LNCaP clone FGC (cell line): ENCODE results near the gene CPB2.

ENCODE experiments used
- DNase-seq: peaks from one replicate; pipeline ENCODE4 v3.0.0-alpha.2; 2011; ENCODE audit warnings: low read depth
- H3K4me3 ChIP-seq: 2 replicates; pipeline ENCODE4 v1.5.1; 2011; ENCODE audit warnings: mild to moderate bottlenecking, low read depth, low read length, control low read depth
- TF ChIP-seq, protein P1 (sequence below): IDR thresholded peaks from 2 replicates; pipeline ENCODE4 v1.5.1; 2012; ENCODE audit warnings: mild to moderate bottlenecking; ENCODE audit not compliant: control insufficient read depth, insufficient read depth; ENCODE audit errors: extremely low read depth

CPB2 gene

GRCh38 chr13:46121597-46122163, 16.8 kb upstream of the CPB2 start:
- TF ChIP-seq, protein P1, sequence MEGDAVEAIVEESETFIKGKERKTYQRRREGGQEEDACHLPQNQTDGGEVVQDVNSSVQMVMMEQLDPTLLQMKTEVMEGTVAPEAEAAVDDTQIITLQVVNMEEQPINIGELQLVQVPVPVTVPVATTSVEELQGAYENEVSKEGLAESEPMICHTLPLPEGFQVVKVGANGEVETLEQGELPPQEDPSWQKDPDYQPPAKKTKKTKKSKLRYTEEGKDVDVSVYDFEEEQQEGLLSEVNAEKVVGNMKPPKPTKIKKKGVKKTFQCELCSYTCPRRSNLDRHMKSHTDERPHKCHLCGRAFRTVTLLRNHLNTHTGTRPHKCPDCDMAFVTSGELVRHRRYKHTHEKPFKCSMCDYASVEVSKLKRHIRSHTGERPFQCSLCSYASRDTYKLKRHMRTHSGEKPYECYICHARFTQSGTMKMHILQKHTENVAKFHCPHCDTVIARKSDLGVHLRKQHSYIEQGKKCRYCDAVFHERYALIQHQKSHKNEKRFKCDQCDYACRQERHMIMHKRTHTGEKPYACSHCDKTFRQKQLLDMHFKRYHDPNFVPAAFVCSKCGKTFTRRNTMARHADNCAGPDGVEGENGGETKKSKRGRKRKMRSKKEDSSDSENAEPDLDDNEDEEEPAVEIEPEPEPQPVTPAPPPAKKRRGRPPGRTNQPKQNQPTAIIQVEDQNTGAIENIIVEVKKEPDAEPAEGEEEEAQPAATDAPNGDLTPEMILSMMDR: no peak
- no peak overlapping the region for H3K4me3 ChIP-seq
- DNase-seq: no peak

DNA sequence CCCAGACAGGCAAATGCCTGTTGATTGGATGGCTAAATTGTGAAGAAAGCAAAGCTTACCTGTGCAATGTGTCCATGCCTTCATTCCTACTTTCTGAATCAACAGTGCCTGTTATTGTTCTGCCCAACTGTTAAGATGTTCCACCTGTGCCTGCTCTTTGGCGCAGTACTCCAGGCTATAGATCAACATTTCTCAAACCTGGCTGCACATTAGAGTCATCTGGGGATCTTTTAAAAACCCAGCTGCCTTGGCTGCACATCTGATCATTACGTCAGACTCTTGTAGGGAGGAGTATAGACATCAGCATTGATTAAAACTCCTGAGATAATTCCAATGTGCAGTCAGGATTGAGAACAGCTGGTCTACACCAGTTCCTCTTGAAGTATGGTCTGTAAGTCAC, 16.2 kb upstream of the CPB2 start:
- TF ChIP-seq, protein P1: no peak
- DNase-seq: no peak

DNA sequence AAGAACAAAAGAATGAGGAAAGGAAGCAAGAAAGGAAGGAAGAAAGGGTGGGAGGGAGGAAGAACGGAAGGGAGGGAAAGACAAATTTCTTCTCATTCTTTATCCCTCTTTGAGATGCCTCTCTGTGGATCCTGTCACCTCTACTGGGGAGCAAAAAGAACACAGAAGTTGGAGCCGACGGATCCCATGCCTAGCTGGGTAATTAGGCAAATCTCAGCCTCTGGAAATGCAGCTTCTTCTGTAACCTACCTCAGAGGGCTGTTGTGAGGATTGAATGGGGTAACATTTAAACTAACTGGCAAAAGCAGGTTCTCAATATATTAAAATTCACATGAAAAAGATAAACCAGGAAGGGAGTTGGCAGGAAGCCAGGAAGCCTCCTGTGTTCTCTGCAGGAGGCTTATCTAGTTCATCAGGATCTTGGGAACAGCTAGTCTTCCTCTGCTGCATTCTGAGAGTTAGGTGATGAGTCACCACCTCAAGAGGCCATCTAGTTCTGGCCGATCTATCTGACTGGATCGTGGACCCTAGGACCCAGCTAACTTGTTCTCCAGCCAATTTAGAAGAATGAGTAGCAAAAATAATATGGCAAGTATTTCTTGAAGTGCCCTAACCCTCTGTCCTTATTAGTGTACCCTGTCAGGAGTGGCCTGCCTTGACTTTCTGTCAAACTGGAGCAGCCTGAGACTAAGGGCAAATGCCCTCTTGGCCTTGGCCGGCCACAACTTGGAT, 15.2 kb upstream of the CPB2 start:
- TF ChIP-seq, protein P1: no peak
- H3K4me3 ChIP-seq: no peak overlapping the region
- peak; percentile 48 for DNase-seq

More for the DNA sequence above, 16.2 kb upstream of the CPB2 start:
- no peak overlapping the region for H3K4me3 ChIP-seq

DNA sequence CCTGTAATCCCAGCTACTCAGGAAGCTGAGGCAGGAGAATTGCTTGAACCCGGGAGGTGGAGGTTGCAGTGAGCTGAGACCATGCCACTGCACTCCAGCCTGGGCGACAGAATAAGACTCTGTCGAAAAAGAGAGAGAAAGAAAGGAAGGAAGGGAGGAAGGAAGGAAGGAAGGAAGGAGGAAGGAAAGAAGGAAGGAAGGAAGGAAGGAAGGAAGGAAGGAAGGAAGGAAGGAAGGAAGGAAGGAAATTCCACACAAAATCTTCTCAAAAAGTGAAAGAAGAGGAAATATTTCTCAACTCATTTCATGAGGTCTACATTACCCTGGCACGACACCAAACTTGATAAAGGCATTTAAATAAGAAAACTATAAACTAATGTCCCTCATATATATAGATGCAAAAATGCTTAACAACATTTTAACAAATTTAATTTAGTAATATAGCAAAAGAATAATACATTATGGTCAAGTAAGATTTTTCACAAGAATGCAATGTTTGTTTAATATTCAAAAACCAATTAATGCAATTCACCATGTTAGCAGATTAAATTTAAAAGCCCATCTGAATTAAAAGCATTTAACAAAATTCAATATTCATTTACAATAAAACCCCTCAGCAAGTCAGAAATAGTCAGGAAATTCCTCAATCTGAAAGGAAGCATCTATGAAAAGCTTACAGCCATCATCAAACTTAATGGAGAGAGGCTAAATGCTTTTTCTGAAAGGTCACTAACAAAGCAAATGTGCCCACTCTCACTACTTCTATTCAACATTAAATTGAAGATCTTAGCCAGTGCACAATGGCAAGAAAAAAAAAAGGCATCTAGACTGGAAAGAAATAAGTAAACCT, 12.0 kb upstream of the CPB2 start:
- no peak overlapping the region for H3K4me3 ChIP-seq
- no peak for DNase-seq
- TF ChIP-seq, protein P1: no peak

GRCh38 chr13:46114613-46115012, 9.8 kb upstream of the CPB2 start:
- TF ChIP-seq, protein P1: no peak
- no peak for DNase-seq
- H3K4me3 ChIP-seq: no peak overlapping the region

DNA sequence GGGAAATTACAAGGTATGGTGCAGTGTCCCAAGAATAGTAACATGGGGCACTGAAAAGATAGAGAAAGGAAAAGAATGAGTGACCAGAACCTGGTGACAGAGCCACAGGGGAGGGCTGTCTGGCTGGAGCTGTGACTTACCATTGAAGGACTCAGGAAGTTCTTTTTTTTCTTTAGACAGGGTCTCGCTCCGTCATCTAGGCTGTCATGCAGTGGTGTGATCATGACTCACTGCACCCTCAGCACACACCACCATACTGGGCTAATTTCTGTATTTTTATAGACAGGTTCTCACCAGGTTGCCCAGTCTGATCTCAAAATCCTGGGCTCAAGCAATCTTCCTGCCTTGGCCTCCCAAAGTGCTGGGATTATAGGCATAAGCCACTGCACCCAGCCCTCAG, 8.8 kb upstream of the CPB2 start:
- TF ChIP-seq, protein P1: no peak
- no peak overlapping the region for H3K4me3 ChIP-seq
- no peak for DNase-seq
